GM18517 (cell line): ENCODE measurements around the gene PSMB7.
A peak's percentile ranks its signal among the peaks of the same experiment; 100 is the strongest.

Experiments
- ATAC-seq: cut with Tn5 transposase; IDR thresholded peaks from one replicate; pipeline ENCODE4 v1.9.1; 2021; ENCODE audit warnings: mild to moderate bottlenecking, moderate library complexity; ENCODE audit not compliant: unreplicated experiment

The PSMB7 gene

DNA sequence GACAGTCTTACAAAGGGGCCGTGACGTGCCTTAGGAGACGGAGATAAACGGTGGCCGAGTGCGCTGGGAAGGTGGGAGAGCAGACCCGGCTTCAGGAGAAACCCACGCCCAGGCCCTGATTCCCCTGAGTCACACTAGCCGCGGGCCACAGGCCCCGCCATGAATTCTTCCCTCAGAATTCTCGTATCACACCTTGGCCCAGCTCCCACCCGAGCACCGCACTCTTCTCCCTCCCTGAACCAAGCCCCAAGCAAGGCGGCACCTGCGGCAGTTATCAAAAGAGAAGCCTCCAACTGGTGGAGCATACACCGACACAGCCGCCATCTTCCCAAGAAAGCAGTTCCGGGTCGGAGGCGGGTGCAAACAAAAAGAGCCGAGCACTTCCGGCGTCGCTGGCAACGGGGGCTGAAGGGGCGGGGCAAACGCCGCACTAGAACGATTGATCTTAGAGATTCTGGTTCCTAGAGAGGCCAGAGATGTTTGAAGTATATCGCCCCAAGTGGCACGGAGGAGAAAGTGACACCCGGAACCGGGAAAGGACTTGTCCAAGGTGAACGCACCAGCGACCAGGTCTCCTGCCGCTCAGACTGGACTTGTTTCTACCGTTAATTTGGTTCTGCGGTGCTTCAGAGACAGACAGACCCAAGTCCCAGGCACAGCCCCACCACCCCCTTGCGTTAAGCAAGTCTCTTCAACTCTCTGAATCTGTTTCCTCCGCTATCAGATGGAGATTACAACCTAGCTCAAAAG lies at the start of gene PSMB7:
PSMB7 (minus strand) TSS at position 341 of the 750 bp plus-strand sequence; CDS start at position 324, 17 bp downstream.
- peak; percentile 88 for ATAC-seq

DNA sequence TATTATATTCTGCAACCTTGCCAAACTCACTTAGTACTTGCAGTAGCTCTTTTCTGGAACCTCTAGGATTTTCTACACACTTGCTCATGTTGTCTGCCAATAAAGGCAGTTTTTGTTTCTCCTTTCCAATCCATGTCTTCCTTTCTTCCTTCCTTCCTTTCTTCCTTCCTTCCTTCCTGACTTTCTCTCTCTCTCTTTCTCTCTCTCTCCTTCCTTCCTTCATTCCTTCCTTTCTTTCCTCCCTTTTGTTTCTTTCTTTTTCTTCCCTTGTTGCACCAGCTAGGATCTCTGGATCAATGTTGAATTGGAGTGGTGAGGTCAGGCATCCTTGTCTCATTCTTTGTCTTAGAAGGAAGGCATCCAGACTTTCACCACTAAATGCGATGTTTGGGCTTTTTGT lies 47.5 kb upstream of the PSMB7 start:
- no peak for ATAC-seq

DNA sequence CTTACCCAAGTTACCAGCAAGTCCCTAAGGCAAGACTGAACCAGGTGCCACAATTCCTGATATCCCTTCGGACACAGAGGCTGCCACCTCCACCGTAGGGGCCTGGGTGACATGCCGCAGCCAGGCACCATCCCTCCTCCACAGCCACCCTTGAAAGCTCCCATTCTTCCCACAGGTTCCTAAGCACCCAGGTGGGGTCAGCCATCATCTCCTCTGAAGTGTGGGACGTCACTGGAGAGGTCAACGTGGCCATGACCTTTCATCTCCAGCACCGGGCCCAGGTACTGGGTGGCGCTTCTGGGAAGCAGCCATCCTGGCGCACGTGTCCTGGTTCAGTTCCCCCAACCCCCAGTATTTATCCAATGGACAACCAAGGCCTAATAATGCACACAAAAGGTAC lies 43.2 kb upstream of the PSMB7 start:
- ATAC-seq, result no peak

DNA sequence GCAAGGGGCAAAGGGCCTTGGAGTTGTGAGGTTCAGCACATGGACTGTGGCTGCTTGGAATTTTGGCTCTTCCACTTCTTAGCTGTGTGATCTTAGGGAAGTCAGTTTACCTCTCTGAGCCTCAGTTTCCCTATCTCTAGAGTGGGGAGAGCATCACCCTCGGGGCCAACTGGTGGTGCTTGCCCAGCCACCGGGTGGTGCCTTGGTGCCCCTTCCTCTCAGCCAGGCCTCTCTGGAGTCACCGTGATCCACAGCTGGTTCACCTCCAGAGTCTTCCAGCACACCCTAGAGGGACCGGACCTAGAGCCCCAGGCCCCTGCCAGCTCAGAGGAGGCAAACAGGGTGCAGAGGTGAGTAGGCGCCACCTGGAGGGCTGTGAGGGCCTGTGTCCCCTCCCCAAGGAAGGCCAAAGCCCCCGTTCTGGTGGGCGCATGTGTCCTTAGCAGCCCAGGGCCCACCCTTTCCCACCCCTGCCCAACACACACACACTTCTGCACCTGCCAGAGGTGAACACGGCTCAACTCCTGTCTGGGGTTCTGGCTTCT lies 42.7 kb upstream of the PSMB7 start:
- no peak for ATAC-seq

DNA sequence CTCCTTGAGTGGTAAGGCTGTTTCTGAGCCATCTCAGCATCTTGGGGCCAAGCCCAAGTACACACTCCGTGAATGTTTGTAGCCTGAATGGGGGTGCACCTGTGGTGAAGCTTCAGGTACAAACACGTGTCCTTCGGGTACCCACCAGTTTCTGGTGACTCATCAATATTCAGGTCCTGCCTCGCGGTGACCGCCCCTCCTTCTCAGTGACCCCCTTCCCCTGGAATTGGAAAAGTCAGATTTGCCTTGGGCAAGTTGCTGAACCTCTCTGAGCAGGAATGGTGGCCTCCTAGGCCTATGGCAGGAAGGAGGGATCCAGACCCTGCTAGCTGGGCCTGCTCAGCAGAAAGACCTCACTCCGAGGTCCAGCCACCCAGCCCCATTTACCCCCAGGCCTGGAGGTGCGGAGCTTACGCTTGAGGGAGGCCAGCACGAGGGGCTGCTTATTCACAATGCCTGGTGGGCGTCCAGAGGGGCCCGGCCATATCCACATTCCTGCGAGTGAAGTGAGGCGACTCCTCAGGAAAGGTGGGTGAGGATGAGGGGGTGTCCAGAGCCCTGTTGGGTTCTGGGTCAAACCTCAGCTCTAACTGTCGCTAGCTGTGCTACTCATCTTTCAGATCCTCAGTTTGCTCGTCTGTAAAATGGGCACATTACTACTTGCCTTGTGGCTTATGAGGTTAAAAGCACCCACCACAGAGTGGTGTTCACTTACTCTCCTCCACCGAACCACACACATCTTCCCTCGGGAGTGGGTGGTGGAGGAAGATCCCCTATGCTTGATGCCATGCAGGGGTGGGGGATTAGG lies 42.0 kb upstream of the PSMB7 start:
- no peak for ATAC-seq

DNA sequence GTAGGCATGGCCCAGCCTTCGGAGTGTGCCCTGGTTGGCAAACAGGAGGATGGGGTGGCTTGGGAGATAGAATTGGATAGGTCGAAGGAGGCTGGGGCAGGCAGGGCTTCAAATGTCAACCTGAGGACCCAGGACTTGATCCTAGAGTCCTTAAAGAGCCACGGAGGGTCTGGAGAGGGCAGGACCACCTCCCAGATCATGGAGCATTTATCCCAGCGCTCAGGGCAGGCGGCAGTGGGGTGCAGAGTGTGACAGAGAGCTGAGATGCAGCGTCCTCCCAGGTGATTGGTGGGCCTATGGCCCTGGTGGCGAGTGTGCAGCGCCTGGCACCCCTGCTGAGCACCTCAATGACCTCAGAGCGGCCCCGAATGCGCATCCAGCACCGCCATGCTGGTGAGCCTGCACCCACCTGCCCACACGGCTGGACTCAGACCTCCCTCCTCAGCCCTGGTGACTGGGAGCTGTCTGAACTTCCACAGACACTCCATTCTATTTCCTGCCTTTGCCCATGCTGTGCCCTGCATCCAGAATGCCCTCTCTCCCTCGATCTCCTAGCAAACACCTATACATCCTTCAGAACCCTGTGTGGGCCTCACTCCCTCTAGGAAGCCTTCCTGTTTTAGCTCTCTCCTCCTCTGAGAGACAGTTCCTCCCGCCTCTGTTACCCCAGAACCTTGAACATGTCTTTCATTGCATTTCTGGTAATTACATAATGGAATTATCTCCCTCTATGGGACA lies 41.3 kb upstream of the PSMB7 start:
- ATAC-seq, result no peak

DNA sequence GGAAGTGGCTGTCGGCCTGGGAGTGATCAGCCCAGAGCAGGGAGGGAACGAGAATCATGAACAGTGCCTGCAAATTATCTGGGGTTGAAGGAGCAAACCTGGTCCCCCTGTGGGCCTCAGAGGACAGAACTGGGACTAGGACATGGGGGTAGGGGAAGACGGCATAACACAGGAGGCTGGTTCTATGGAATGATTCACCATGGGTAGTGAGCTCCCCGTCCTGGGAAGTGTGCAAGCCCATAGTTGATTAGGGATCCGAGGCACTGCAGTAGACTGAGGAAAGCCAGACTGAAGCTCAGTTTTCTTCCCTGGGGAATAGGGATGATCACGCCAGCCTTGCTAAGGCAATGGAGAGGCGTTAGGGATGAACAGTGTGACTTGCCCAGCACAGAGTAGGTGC lies 40.6 kb upstream of the PSMB7 start:
- ATAC-seq, result no peak

DNA sequence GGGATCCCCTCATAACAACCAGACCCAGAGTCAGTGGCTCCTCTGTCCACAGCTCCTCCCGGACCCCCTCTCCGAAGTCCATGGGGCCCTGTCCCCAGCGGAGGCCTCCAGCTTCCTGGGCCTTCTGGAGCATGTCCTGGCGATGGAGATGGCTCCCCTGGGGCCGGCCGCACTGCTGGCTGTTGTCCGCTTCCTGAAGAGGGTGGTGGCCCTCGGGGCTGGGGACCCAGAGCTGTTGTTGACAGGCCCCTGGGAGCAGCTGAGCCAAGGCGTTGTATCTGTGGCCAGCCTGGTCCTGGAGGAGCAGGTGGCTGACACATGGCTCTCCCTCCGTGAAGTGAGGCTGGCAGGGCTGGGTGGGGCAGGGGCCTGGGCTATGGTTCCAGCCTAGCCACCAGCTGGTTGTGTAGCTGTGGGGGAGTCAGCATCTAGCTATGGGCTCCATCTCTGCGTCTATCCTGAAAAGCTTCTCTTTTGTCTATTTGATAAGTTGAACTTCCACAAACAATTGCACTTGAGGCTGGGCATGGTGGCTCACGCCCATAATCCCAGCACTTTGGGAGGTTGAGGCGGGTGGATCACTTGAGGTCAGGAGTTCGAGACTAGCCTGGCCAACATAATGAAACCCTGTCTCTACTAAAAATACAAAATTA lies 39.7 kb upstream of the PSMB7 start:
- ATAC-seq, result no peak

DNA sequence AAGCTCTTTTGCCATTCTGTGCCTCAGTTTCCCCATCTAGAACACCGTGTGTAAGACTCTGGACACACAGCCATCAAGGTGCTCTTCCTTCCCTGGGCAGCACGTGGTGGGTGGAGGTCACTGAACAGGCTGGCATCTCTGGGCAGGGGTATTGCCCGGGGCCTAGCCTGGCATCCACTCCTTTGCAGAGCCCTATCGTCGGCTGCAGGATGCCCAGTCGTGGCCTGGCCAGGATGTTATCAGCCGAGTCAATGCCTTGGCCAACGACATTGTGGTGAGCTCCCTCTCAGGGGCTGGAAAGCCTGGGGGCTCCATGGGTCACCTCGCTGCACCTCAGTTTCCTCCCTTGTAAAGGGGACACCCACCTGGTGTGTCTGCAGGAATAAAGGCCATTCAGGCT lies 39.1 kb upstream of the PSMB7 start:
- no peak for ATAC-seq

DNA sequence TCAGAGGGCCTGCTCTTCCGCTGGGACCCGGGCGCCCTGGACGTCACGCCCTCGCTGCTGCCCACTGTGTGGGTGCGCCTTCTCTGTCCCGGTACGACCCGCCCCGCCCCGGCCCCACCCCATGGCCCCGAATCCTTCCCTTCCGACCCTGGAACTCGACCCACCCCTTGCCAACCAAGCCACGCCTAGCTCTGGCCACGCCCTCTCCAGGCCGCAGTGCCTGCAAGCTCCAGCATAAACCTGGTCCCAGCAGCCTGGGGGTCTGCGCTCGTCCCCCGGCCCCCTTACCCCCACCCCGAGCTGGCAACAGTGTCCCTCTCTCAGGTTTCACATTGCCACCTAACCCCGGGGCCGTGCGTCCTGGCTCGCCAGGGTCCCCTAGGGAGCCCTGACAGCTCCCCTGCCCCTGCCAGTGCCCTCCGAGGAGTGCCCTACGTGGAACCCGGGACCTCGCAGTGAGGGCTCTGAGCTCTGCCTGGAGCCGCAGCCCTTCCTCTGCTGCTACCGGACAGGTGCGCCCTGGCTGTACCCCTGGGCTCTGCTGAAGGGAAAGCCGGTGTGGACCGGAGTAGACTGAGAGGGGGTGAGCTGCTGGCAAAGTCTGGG lies 38.4 kb upstream of the PSMB7 start:
- ATAC-seq, result no peak

DNA sequence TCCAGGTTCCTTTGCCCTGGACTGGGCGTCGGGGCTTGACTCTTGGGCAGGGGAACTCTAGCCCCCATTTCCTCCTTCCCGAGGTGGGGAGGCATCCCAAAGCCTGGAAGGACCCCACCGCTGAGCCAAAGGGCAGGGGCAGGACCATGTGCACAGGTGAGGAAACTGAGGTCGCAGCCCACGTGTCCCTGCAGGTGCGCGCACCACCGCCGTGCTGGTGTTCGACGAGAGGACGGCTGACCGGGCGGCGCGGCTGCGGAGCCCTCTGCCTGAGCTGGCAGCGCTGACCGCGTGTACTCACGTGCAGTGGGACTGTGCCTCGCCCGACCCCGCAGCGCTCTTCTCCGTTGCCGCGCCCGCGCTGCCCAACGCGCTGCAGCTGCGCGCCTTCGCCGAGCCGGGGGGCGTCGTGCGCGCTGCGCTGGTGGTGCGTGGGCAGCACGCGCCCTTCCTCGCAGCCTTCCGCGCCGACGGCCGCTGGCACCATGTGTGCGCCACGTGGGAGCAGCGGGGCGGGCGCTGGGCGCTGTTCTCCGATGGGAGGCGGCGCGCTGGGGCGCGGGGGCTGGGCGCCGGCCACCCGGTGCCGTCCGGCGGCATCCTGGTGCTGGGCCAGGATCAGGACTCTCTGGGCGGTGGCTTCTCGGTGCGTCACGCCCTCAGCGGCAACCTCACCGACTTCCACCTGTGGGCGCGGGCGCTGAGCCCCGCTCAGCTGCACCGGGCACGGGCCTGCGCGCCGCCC lies 37.8 kb upstream of the PSMB7 start:
- ATAC-seq, result no peak

DNA sequence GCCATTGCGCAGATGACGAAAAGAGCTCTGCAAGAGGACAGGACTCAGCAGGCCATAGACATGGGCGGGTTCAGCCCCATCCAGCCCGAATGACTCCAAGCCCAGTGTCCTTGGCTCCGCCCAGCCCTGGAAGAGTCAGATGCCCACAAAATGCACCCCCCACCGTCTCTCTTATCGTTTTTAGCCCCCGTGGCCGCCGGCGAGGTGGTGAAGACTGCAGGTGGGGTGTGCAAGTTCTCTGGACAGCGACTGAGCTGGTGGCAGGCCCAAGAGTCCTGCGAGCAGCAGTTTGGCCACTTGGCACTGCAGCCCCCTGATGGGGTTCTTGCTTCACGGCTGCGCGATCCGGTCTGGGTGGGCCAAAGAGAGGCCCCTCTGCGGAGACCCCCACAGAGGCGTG lies 37.1 kb upstream of the PSMB7 start:
- ATAC-seq, result no peak

DNA sequence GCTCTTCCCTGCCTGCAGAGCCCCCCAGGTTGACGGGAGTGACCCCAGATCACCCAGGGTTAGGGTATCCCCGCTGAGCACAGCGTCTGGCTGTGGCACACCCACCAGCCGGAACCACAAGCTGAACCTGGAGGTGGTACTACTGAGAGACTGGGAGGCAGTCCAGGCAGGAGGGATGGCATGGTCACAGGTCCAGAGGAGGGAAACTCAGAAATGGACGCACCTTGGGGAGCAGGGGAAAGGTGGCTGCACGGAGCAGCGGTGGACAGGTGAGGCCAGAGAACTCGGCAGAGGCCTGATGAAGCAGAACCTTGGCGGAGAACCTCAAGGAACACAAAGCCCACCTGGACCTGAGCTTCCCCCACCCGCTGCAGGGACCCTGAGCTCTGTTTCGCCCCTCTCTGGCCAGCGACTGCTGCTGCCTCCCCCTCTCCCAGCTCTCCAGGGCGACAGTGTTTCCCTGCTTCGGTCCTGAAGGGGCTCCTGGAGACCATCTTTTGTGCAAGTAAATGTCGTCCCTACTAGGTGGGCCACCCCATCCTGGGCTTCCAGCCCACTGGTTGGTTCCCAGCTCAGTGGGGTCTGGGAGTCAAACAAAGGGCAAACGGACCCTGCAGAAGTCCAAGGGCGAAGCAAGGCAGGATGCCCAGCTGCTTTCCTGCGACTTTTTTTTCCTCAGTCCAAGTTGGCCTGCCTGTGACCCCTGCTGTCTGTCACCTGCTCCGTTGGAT lies 35.9 kb upstream of the PSMB7 start:
- ATAC-seq, result no peak

DNA sequence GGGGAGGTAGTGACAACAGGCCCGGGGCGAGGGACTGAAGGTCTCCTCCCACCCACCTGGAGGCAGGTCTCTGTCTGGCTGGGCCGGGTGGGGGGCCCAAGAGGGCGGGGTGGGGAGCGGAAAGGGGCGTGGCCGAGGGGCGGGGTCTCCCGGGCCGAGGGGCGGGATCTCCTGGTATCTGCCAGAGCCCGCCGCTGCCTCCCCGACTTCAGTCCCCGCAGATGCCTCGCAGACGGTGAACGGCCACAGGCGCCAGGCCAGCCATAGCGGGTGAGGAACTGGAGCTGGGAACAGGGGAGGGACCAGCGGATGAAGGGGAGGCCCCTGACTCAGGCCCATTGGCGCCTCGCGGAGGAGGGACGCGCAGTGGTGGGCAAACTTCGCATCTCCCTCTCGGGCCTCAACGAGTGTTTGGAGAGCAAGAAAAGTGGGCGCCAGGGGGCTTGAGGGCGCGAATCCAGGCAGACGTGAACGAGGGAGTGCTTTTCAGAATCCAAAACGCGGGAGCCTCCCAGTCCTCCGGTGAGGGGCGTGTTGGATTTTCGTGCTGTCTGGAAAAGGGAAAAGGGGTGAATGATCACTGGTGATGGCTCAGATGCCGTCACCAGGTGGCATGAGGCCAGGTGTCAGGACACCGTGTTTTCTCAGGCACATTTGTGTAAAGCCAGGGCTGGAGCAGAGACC lies 35.1 kb upstream of the PSMB7 start, which contains the start of gene ADGRD2:
ADGRD2 (plus strand) TSS at position 211 of the 684 bp plus-strand sequence. CDS start 1,216 bp downstream, outside the sequence.
- ATAC-seq, result no peak

DNA sequence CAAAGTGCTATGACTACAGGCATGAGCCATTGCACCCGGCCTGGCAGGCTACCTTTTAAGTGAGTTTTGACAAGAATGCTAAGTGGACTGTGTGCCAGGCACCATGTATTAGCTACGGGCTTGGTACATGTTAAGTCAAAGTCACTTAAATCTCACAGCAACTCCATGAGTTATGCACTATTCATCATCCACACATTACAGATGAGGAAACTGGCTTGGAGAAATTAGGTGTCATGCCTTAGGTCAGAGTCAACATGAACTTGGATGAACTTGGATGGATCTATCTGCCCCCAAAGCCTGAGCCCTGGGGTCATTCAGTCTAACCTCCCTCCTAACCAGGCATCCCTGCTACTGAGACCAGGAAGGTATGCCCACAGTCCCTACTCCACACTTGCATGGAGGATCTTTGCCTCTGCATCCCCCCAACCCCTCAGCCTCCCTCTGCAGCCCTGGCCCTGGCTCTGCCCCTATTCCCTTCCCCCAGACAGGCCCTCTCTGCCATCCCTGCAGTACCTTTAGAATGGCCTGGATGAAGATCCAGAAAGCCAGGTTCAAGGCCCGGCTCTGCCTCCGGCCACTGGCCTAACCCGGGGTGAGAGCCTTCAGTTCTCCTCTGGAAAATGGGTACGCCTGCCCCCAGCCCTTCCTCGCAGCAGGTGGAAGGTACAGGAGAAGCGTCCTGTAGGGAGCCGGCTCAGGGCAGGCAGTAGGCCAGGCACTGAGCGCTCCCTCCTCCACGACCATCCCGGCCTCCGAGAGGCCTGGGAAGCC lies 34.3 kb upstream of the PSMB7 start:
- ATAC-seq, result no peak

DNA sequence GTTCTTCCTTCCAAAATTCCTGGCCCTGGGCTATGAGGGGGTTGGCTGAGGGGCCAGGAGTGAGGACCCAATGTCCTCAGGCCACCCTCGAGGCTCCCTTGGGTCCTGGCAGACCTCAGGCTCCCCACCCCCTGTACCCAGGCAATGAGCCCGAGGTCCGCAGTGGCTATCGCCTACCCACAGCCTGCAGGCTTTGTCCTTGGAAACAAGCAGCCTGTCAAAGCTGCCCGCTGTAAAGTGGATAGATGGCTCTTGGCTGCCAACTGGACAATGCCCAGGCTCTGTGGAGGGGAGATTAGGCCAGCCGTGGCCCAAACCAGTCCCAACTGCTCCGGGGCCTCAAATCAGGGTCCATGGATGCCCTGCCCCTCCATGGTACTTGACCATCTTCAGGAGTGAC lies 32.8 kb upstream of the PSMB7 start:
- no peak for ATAC-seq

DNA sequence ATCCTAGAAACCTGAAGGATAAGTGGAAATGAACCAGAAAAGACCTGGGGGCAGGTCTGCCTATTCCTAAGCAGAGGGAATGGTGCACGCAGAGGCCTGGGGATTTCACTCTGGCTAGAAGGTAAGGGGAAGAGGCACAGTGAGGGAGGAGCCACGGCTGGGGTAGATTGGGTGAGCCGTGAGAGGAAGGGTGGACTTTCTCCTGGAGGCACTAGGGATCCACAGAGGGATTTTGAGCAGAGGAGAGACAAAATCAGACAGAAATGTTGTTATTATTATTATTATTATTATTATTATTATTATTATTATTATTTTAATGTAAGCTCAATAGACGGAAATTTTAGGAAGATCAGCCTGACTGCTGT lies 32.0 kb upstream of the PSMB7 start:
- ATAC-seq, result no peak

DNA sequence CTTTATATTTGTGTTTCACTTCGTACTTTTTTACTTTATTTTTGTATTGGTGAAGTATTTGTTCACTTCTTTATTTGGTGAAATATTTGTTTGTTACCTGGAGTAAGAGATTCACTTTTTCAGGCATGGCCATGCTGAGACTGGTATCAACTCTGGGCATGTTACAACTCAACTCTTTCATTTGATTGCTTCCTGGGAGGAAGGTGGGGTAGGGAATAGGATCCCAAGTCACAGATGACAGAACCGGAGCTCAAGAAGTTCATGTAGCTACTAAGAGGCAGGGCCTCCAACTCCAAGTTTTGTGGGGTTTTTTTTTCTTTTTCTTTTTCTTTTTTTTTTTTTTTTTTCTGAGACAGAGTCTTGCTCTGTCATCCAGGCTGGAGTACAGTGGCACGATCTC lies 28.9 kb upstream of the PSMB7 start:
- ATAC-seq, result no peak
